Gastroesophageal sphincter (tissue), 4 donors: Measurements from ENCODE around the gene MACF1. TPM values are rescaled to one million over a fixed set of nuclear protein-coding genes. Genes with fewer than 3 reads are reported as not detected.

Experiments used
- ATAC-seq: fragments of 150-250 bp; one replicate; pipeline ENCODE4 v1.9.1; 2016; ENCODE audit warnings: mild to moderate bottlenecking, moderate library complexity
- H3K27ac ChIP-seq, 4 donors: fragments of 200-600 bp; sonication (generic) in 3 of 4; 1 replicate in 3 of 4; 2 replicates in 1 of 4; pipeline ENCODE4 v1.5.1; 2016 to 2019
- H3K27me3 ChIP-seq: fragments of 200-600 bp; sonication (generic); one replicate; pipeline ENCODE4 v1.5.1; 2019
- H3K36me3 ChIP-seq, 2 donors: fragments of 200-600 bp; sonication (generic); one replicate each; pipeline ENCODE4 v1.5.1; 2019; ENCODE audit warnings: control low read depth in 1 of 2
- H3K4me1 ChIP-seq, 3 donors: fragments of 200-600 bp; sonication (generic); 1 replicate in 2 of 3; 2 replicates in 1 of 3; pipeline ENCODE4 v1.5.1; 2016 to 2019; ENCODE audit warnings: control low read depth in 2 of 3
- H3K4me3 ChIP-seq, 2 donors: fragments of 200-600 bp; sonication (generic); one replicate each; pipeline ENCODE4 v1.5.1; 2019; ENCODE audit warnings: mild to moderate bottlenecking in 1 of 2, moderate library complexity in 1 of 2
- H3K9me3 ChIP-seq, 3 donors: fragments of 200-600 bp; sonication (generic); one replicate each; pipeline ENCODE4 v1.5.1; 2017 to 2019; ENCODE audit warnings: control low read depth in 2 of 3
- EP300 ChIP-seq: sonication (generic); formaldehyde crosslinking; IDR thresholded peaks from one replicate; pipeline ENCODE4 v1.6.1; 2017; ENCODE audit warnings: antibody characterized with exemption, mild to moderate bottlenecking
- POLR2A ChIP-seq, 2 donors: fragments of 450-650 bp; IDR thresholded peaks; one replicate each; pipeline ENCODE4 v1.6.1; 2017; ENCODE audit warnings: antibody characterized with exemption in 2 of 2, mild to moderate bottlenecking in 2 of 2, moderate library complexity in 1 of 2
- POLR2AphosphoS5 ChIP-seq: sonication (generic); formaldehyde crosslinking; IDR thresholded peaks from one replicate; pipeline ENCODE4 v1.6.1; 2017; ENCODE audit warnings: antibody characterized with exemption
- WGBS, 2 donors: methylation state at CpG; one replicate each; pipeline ENCODE4 v1.1.5; 2018; ENCODE audit warnings: low coverage in 1 of 2; 5-methylcytosine and 5-hydroxymethylcytosine counted together
- total RNA-seq, 4 donors: library from RNA; depleted of rRNA; stranded (reverse); fragments of >200 nt; gene quantifications; one replicate each; pipeline ENCODE4 v1.1.0, GENCODE V29; 2016
- TF ChIP-seq, protein P1 (sequence below), 4 experiments: fragments of 200-600 bp in 2 of 4; fragments of 450-650 bp in 2 of 4; sonication (generic) in 1 of 4; IDR thresholded peaks; one replicate each; pipeline ENCODE4 v1.5.1; 2017 to 2019; ENCODE audit warnings: antibody characterized with exemption in 4 of 4, mild to moderate bottlenecking in 2 of 4, moderate library complexity in 2 of 4

The MACF1 gene
- total RNA-seq, 4 donors from 2014 or later = 454 to 752 (median 541) TPM

DNA sequence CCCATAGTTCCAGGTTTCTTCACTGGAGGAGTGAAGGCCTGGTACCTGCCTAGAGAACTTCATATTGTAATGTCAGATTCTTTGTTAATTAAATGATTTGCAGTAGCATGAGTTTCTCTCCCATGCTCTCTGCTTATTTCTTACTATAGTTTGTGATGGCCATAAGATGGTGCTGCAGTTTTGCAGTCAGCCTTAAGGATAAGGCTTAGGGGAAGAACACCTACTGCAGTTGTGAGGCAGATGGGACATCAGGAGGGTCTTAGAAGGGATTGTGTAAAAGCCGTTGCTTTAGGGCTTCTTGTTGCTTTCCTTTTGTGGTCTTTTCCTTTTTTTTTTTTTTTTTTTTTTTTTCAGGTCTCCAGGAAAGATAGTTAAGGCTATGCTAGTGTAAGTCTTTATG, 61.8 kb downstream of the MACF1 start:
- TF ChIP-seq, protein P1, sequence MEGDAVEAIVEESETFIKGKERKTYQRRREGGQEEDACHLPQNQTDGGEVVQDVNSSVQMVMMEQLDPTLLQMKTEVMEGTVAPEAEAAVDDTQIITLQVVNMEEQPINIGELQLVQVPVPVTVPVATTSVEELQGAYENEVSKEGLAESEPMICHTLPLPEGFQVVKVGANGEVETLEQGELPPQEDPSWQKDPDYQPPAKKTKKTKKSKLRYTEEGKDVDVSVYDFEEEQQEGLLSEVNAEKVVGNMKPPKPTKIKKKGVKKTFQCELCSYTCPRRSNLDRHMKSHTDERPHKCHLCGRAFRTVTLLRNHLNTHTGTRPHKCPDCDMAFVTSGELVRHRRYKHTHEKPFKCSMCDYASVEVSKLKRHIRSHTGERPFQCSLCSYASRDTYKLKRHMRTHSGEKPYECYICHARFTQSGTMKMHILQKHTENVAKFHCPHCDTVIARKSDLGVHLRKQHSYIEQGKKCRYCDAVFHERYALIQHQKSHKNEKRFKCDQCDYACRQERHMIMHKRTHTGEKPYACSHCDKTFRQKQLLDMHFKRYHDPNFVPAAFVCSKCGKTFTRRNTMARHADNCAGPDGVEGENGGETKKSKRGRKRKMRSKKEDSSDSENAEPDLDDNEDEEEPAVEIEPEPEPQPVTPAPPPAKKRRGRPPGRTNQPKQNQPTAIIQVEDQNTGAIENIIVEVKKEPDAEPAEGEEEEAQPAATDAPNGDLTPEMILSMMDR (IDR thresholded peaks at IDR 0.05) = peak in 3 of 4 experiments; percentile 16 to 38 (median 35)
- TF ChIP-seq EP300 = no peak
- 25 to 60% methylated on average over 1 of the region's 1 CpG for WGBS, 2 donors
- H3K27ac ChIP-seq = peak overlapping the region in 2 of 4 donors; percentile 84 to 87

DNA sequence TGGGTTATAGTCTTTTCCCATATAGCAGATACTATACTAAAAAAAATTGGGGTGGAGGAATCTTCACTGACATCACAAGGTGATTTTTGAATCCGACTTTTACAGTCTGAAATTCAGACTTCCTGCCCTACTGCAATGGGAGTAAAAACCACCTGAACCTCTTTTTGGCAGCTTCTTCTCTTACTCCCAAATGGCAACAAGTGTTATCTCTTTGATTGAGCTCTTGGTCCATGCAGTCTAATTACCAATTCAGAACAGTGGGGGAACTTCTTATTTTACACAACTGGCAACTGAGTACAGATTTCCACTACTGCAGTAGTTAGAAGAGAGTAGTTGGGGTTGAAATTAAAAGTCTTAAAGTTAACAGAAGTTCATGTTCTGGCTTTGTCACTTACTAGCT, 62.3 kb downstream of the MACF1 start:
- Histone ChIP-seq H3K9me3 (no peaks in the 10 kb centered on the region), H3K36me3 (no peaks in the 10 kb centered on the region), H3K4me1 (peaks cover 19 to 82% (median 42%) of the 10 kb centered on the region in 3 donors), H3K27me3 (no peaks in the 10 kb centered on the region), H3K27ac (peak overlapping the region in 3 of 4 donors; percentile 59 to 87 (median 84)), H3K4me3 (no peak overlapping the region)
- TF ChIP-seq POLR2AphosphoS5 (no peak), EP300 (no peak), POLR2A (IDR thresholded peaks at IDR 0.05) (no peak)
- TF ChIP-seq, protein P1 (IDR thresholded peaks at IDR 0.05) = no peak
- 22 to 57% methylated on average over 1 of the region's 1 CpG for WGBS, 2 donors
- ATAC-seq = no peak

More for the DNA sequence above, 61.8 kb downstream of the MACF1 start:
- Histone ChIP-seq H3K4me1 (peaks cover 18 to 79% (median 42%) of the 10 kb centered on the region in 3 donors), H3K27me3 (no peaks in the 10 kb centered on the region), H3K4me3 (no peak overlapping the region), H3K36me3 (no peaks in the 10 kb centered on the region), H3K9me3 (no peaks in the 10 kb centered on the region)
- ATAC-seq = no peak

DNA sequence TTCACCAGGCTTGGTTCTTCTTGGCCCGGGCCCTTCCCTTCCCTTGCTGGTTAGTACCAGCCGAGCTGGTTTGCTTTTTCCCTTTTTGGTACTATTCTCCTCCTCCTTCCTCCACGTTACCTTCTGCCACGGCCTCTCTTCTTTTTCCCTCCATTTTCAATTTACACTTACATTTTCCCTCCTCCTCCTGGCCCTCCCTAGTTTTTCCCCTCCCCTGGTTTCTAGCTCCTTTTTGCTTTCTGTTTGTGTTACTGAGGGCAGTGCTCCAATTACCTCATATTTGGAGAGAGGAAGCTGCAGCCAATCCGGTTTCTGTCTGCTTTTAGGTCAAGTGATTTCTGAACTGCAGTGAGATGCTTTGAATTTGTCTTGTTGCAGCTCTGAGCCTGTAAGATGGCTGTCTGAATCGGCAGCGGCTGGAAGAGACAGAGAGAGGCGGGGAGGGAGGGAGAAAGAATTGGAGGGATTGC, 63.7 kb downstream of the MACF1 start:
- peak; percentile 83 for ATAC-seq
- Histone ChIP-seq H3K4me1 (peaks cover 21 to 82% (median 47%) of the 10 kb centered on the region in 3 donors), H3K9me3 (no peaks in the 10 kb centered on the region), H3K4me3 (peak overlapping the region; percentile 43 to 44), H3K27ac (peak overlapping the region; percentile 84 to 94 (median 86)), H3K27me3 (no peaks in the 10 kb centered on the region), H3K36me3 (no peaks in the 10 kb centered on the region)
- 0 to 9% methylated on average over 5 to 8 of the region's 8 CpGs for whole genome bisulfite sequencing, 2 donors
- TF ChIP-seq, protein P1 (IDR thresholded peaks at IDR 0.05) = no peak
- TF ChIP-seq POLR2A (IDR thresholded peaks at IDR 0.05) (peak in 1 of 2 donors; percentile 27), EP300 (no peak), POLR2AphosphoS5 (peak; percentile 33)

DNA sequence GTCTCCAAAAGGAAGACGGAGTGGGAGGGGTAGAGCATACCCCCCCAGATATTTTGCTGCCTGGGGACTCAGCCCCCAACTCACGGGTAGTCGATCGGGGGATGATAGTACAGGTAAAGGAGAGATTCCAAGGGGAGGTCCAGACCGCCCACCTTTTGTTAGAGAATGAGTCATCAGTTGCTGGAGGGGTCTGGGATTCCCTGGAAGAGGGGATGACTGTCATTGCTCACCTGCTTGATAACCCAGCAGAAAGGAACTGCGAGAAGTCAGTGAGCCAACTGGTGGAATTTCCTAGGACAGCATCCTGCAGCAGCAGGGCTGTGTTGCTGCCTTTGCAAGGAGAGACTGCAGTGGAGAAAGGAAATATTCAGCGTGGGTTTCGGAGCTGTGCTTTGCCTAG, 64.4 kb downstream of the MACF1 start:
- no peak for ATAC-seq

DNA sequence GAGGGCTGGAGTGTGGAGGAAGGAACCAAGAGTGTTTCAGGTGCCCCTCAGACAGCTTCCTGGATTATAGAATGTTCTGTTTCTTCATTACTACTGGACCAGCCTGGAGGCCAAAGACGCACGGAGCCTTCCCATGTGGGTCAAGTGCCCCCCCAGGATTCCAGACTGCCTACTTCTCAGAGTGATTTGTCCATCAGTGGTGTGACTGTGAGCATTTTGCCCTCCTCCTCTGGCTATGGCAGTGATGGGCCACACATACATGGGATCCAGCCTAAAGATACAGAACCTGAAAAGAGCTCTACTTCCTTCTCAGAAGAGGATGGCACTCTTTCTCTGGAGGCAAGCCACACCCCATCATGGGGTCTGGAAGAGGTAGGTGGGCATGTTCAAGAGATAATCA, 64.9 kb downstream of the MACF1 start:
- no peak for TF ChIP-seq EP300
- TF ChIP-seq, protein P1 (IDR thresholded peaks at IDR 0.05) = no peak
- TF ChIP-seq POLR2AphosphoS5 = no peak
- TF ChIP-seq POLR2A (IDR thresholded peaks at IDR 0.05) = no peak
- peak overlapping the region in 1 of 2 donors; percentile 44 for H3K4me3 ChIP-seq
- peak overlapping the region; percentile 84 to 94 (median 86) for H3K27ac ChIP-seq
- ATAC-seq = no peak
- WGBS, 2 donors = 50% methylated on average over 2 of the region's 2 CpGs; no CpG with 5 or more reads in 1 of the 2 donors
- H3K4me1 ChIP-seq = peaks cover 21 to 86% (median 47%) of the 10 kb centered on the region in 3 donors
- H3K36me3 ChIP-seq = no peaks in the 10 kb centered on the region
- no peaks in the 10 kb centered on the region for H3K27me3 ChIP-seq
- no peaks in the 10 kb centered on the region for H3K9me3 ChIP-seq

More for the DNA sequence above, 64.4 kb downstream of the MACF1 start:
- Histone ChIP-seq H3K27ac (peak overlapping the region; percentile 84 to 94 (median 86)), H3K4me3 (peak overlapping the region; percentile 43 to 44), H3K4me1 (peaks cover 21 to 86% (median 47%) of the 10 kb centered on the region in 3 donors), H3K36me3 (no peaks in the 10 kb centered on the region), H3K9me3 (no peaks in the 10 kb centered on the region), H3K27me3 (no peaks in the 10 kb centered on the region)
- 10 to 17% methylated on average over 3 to 8 of the region's 8 CpGs for WGBS, 2 donors
- no peak for TF ChIP-seq EP300
- TF ChIP-seq, protein P1 (IDR thresholded peaks at IDR 0.05) = no peak
- no peak for TF ChIP-seq POLR2AphosphoS5
